HTR-8/SVneo (cell line): ENCODE results near the gene NOS1AP.
"Not testable (repeated sequence)": the region's sequence is repeated elsewhere in the genome, so short reads cannot be mapped to it uniquely, and the experiment has no call there.

Source experiments
- DNase-seq: peaks from one replicate; pipeline ENCODE4 v3.0.0; 2011; ENCODE audit warnings: low spot score, mixed read lengths; ENCODE audit not compliant: insufficient read length
- FAIRE-seq: peaks from 2 replicates; lab custom pipeline; 2011; peaks lifted over from hg19 to GRCh38; lab: Jason Lieb, UNC

The NOS1AP gene

GRCh38 chr1:162158624-162159271 lies 89.3 kb downstream of the NOS1AP start:
- DNase-seq (no peak), FAIRE-seq (no peak)

- DNase-seq = no peak
Measured at GRCh38 chr1:162159515-162159914, 90.0 kb downstream of the NOS1AP start.

GRCh38 chr1:162161916-162162550 lies 92.5 kb downstream of the NOS1AP start:
- DNase-seq (no peak), FAIRE-seq (no peak)

More at GRCh38 chr1:162159515-162159914, 90.0 kb downstream of the NOS1AP start:
- FAIRE-seq = no peak

DNA sequence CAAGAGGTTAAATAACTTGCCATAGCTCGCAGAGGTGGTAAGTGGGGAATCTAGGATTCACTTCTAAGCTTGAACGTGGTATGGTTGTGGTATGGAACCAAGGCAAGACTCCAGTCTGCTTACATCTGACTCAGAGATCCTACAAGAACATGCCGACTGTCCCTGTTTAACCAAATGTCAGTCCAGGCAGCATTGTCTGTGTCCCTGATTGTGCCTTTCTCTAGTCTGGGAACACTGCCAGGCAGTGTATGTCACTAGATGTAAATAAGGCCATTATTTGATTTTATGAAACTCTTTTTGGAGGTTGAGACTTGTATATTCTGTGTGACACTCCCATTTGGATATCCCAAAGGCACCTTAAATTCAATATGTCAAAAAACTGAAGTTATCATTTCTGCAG lies 96.0 kb downstream of the NOS1AP start:
- DNase-seq = no peak
- no peak for FAIRE-seq

- FAIRE-seq (no peak), DNase-seq (no peak)
Measured at GRCh38 chr1:162166917-162167615, 97.6 kb downstream of the NOS1AP start.

DNA sequence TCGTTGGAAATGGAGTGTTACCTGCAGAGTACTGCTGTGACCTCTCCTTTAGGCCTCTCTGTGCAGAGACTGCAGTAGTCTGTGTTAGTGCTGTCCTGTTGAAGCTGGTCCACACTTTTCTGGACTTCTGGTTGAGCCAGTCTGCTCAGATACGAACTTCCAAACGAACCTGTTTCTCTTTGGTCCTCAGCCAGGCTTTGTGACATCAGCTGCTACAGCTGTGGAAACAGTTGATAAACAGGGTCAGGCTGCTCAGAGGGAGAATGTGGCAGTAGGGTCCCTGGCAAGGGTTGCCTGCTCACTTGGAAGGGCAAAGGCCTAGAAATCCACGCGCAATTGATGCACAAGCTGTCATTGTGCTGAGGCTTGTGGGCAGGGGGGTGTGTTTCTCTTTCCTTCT lies 98.8 kb downstream of the NOS1AP start:
- FAIRE-seq (no peak), DNase-seq (no peak)

DNA sequence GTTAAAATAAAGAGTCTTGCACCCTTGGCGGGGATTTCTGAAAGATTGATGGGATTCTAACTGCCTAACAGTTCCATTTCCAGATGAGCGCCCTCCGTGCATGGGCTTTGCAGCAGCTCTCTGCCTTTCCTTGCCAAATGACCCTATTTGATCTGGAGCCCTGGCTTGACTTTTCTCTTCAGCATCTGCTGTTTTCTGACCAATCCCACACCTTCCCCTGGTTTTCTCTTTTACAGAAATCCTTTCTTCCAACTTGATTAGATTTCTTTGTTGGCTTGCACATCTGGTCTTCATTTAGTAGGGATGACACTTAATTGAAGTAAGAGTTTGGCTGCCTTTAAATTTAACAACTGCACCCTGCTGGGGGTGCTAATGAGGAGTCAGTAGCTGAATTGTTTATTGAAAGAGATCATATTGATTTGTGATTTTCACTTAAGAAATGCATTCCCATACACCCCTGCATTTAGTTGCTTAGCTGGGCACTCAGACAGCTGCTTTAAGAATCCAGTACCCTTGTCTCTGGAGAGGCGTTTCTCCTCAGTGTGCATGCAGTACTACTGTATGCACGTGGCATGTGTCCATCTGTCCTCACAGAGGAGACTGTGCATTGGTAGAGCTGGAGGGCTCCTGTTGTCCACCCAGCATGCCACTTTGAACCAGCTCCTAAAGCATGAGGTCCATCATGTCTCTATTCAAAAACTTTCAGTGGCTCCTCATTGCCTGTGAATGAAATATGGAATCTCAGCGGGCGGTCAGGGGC lies 99.7 kb downstream of the NOS1AP start:
- DNase-seq (no peak), FAIRE-seq (no peak)

GRCh38 chr1:162171111-162171510 lies 101.6 kb downstream of the NOS1AP start:
- FAIRE-seq (no peak), DNase-seq (no peak)

DNA sequence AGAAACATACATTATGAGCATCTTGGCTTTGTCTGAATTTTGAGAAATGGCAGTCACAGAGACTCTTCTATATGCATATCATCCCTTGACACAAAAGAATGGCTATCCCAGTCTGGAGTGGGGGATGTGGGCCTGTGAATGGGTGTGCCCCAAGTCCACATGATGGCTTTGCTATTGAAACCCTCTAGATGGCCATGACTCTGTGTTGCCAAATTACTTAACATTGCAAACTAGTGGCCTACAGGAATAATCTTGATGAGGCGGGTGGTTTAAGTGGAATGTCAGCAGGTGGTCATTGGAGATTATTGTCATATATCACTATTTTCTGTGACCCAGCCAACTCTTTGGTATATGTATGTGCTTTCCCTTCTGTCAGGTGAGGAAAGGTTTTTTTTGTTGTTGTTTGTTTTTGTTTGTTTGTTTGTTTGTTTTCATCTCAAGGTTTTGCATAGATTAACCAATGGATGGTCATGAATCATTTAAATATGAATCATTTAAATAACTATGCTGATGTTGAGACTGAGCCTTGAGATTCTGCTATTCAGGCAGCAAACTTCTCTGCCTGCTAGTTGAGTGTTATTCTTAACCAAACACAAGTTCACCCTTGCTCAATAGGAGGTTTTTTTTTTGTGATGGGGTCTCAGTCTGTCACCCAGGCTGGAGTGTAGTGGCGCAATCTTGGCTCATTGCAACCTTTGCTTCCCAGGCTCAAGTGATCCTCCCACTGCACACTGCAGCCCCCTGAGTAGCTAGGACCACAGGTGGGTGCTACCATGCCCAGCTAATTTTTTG lies 103.0 kb downstream of the NOS1AP start:
- no peak for FAIRE-seq
- no peak for DNase-seq

- DNase-seq, FAIRE-seq: not testable (repeated sequence)
Measured at GRCh38 chr1:162173607-162174006, 104.1 kb downstream of the NOS1AP start.

DNA sequence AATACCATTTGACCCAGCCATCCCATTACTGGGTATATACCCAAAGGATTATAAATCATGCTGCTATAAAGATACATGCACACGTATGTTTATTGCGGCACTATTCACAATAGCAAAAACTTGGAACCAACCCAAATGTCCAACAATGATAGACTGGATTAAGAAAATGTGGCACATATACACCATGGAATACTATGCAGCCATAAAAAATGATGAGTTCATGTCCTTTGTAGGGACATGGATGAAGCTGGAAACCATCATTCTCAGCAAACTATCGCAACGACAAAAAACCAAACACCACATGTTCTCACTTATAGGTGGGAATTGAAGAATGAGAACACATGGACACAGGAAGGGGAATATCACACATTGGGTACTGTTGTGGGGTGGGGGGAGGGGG lies 104.5 kb downstream of the NOS1AP start:
- not testable (repeated sequence) for FAIRE-seq, DNase-seq

DNA sequence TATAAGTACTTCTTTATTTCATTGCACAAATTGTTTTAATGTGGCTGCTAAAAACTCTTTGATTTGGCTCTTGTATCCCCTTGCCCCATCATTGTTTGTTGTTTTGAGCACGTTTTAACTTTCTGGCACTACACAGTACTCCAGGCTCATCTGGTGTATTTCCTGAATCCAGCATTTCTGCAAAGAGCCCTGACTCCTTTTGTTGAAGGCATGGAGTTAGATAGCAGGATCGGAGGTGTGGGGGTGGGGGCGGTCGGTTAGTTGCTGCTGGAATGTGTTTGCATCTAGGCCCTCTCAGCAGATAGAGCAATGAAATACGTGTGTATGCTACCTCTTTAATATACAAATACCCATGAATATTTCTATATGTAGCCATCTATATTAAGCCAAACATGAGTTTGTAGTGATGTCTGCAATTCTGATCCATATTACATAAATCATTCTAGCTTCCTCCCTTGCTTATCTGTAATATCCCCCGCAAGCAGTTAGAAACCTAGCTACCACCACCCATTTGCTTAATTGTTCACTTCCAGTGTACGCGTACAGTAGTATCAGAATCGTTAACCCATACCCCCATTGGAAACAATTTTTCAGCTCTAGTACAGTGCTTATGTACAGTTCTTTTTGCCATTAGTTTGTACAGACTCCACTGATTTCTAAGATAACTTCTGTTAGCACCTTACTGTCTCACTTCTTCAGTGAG lies 106.0 kb downstream of the NOS1AP start:
- no peak for DNase-seq

GRCh38 chr1:162177126-162177525 lies 107.6 kb downstream of the NOS1AP start:
- FAIRE-seq = no peak

More for the DNA sequence above, 106.0 kb downstream of the NOS1AP start:
- FAIRE-seq = no peak

DNA sequence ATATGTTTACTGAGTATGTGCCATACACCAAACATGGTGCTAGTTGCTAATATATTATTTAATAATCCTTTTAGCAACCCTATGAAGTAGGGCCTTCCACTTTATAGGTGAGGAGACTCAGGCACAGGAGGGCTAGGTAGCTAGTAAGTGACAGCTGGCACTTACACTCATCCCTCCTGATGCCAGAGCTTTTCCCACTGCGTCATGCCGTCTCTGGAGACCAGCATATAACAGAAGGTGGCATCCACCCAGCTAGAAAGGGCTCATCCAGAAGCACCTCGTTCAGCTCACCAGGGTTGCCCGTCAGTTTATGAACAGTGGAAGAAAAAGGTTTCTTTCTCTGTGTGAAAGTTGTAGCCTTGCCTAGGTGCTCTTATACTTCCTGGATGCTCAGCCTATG lies 108.9 kb downstream of the NOS1AP start:
- FAIRE-seq (no peak), DNase-seq (no peak)

More at GRCh38 chr1:162177126-162177525, 107.6 kb downstream of the NOS1AP start:
- DNase-seq = no peak

DNA sequence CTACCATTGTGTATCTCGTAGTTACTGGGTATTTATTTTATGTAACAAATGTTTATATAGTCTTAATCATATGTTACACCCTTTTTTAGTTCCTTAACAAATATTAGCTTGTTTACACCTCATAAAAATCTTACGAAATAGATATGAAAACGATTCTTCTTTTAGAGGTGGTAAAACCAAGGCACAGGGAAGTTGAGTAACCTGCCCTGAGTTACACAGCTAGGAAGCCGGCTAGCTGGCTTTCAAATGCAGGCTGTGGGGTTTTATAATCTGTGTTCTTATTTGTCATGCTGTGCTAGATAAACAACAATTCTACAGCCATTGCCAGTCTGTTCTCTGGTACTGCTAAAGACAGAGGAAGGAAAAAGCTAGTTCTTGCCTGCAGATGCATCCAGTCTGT lies 109.6 kb downstream of the NOS1AP start:
- no peak for DNase-seq
- no peak for FAIRE-seq

DNA sequence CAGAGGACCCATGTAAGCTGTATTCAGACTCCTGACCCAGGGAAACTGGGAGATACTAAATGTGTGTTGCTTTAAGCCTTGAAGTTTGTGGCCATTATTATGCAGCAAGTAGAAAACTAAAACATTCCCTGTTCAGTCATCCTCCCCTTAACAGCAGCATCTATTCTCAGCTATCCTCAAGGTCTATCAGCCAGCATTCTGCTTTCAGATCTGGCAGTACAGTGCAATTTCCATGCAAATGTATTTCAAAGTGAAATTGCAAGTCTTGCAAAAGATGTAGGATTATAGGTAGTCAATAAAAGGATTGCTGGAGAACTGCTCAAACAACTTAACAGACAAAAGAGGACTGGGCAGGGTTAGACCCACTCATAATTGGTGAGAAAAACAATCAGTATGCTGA lies 111.3 kb downstream of the NOS1AP start:
- DNase-seq (no peak), FAIRE-seq (no peak)

DNA sequence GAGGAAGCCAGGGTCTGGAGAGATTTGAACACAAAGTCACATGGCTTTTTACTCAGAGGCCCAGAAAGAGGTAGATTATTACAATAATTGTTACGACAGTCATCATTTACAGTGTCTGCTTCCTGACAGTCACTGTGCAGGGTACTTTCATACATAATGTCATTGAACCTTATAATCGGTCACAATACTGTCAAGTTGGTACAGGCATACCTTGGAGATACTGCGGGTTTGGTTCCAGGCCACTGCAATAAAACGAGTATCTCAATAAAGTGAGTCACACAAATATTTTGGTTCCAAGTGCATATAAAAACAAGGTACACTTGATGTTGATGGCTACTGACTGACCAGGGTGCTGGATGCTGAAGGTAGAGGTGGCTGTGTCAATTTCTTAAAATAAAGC lies 112.6 kb downstream of the NOS1AP start:
- DNase-seq (no peak), FAIRE-seq (no peak)

- FAIRE-seq = no peak
Measured at GRCh38 chr1:162185314-162186025, 116.0 kb downstream of the NOS1AP start.

GRCh38 chr1:162186026-162186374 lies 116.5 kb downstream of the NOS1AP start:
- no peak for DNase-seq
- FAIRE-seq = no peak

More at GRCh38 chr1:162185314-162186025, 116.0 kb downstream of the NOS1AP start:
- no peak for DNase-seq
